Stimulated activated CD8-positive, alpha-beta memory T cell treated with anti-CD3 and anti-CD28 coated beads, Interleukin-7, amount 100 ng/mL, for 24 hours (primary cell): Measurements from ENCODE around the gene TANGO2.

ENCODE experiments used
- DNase-seq: peaks from one replicate; pipeline ENCODE4 v3.0.0-alpha.2; 2020; ENCODE audit warnings: low read depth

TANGO2 gene

DNA sequence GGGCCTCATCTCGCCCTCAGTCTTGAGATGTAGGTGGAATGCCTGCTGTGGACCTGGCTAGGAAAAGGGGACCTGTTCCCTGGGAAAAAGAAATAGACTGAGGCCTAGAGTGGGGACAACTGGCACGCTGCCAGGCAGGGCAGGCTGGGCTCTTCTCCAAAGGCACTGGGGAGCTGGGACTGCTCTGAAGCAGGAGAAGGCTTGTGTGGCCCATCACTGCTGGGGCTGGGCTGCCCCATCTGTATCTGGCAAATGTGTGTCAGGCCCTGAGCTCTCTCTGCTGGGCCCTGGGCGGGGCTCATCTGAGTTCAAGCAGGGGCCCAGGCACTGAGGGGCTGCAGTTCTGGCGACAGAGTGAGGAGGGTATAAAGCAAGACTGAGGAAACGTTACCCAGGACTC, 37.2 kb upstream of the TANGO2 start:
- no peak for DNase-seq

DNA sequence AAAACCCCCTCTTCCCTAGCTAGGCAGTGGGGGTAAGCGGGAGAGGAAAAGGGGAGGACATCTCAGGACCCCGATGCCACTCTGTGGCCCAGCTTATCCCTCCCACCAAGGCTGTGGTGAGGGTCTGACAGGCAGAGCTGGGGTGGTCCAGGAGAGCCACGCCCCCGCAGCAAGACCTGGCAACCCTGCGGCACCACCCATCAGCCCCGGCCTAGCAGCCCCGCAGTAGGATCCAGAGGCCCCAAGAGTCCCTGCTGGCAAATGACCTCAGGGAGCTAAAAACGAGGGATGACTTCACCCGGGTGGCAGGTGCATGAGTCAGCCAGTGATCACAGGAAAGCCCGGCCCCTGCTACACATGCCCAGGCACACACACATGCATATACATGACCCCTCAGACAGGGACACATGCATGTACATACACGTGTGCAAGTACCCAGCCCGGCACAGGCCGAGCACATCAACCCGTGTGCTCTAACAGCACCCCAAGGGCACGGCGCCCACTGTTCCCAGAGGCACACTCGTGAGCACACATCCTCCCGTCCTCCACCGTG, 36.6 kb upstream of the TANGO2 start:
- DNase-seq, result no peak

DNA sequence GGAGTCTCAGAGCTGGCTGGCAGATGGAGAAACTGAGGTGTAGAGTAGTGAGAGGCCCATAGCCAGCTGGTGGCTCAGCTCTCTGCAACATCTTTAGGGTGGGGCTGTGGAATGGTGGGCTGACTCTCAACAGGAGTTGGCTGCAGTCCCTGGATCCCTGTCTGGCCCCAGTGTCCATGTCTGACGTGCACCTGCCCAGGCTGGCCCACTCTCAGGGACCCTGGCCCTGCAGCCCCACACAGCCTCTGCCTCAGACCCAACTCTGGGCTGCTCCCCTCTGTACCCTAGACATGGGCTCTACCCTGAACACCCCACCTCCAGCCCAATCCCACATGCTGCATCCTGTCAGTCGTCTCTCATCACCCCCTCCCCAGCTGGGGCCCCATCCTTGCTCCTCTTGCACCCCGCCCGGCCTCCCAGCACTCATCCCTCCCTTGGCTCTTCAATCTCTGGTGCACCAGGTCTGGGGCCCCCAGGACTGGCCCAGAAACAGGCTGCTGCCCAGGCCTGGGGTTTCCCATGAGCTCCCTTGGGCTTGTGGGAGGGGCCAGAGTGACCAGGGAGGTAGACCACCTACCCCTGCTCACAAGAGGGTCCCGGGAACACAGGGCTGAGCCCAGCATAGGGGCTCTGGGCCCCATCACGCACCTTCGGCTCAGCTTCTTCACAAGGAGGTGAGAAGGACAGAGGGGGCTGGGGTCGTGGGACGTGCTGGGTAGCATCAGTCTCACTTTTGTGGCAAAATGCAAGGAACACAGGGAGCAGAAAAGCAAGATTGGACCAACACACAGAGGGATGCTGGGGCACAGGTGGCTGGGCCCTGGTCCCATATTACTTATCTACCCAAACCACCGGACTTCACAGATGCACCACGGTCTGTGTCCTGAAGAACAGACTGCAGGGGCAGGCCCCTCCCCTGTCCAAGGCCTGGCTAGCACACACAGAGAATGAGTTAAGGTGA, 35.8 kb upstream of the TANGO2 start:
- no peak for DNase-seq

DNA sequence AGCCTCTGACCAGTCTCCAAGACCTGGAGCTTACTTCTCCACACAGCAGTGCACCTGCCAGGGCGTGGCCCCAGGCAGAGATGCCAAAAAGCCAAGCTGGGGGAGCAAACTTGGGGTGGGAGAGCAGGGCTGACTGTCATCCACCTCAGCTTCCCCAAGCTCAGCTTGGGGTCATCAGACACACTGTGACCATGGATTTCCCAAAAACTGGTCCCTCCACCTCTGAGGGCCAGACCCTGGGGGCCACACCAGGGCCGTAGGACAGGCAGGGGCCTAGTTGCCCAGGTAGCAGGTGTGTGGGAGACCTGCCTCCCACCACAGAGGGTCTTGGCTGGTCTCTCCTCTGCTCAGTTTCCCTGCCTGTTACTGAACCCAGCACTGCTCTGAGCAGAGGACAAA, 34.9 kb upstream of the TANGO2 start:
- no peak for DNase-seq

DNA sequence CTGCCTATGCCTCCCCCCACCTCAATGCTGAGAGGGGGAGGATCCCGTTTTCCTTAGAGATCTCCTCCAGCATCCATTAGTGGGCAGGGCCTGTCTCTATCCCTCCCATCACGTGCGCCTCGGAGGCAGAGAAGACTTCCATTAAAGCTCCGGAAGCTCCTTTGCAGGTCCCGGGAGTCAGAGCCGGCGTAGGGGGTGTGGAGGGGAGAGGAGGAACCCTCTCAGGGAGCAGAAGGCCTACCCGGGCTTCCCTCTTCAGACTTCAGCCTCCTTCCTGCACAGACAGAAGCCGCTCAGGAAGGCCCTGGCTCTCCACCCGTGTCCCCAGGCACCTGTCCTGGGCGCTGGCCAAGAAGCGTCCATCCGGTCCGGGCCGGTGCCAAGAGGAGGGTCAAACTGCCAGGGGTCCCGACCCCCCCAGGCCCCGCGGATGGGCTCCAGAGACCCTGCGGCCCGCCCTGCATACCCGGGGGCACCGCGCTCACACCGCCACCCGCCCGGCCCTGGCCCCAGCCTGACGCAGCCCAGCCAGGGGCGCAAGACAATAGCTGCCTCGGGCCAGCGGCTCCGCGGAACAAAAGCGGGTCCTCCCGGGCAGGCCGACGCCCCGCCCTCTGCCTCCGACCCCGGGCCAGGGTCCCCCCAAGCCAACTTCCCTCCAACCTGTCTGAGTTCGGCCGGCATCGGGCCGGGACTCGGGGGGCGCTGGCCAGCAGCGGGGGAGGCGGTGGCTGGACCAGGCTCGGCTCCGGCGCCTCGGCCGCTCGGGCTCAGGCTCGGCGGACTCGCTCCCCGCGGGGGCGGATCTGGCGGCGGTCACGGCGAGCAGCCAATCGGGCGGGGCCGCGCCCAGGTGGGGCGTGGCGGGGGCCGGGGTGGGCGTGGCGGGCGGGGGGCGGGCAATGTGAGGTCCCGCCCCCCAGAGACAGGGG, 34.2 kb upstream of the TANGO2 start:
- DNase-seq, result peak; percentile 23

DNA sequence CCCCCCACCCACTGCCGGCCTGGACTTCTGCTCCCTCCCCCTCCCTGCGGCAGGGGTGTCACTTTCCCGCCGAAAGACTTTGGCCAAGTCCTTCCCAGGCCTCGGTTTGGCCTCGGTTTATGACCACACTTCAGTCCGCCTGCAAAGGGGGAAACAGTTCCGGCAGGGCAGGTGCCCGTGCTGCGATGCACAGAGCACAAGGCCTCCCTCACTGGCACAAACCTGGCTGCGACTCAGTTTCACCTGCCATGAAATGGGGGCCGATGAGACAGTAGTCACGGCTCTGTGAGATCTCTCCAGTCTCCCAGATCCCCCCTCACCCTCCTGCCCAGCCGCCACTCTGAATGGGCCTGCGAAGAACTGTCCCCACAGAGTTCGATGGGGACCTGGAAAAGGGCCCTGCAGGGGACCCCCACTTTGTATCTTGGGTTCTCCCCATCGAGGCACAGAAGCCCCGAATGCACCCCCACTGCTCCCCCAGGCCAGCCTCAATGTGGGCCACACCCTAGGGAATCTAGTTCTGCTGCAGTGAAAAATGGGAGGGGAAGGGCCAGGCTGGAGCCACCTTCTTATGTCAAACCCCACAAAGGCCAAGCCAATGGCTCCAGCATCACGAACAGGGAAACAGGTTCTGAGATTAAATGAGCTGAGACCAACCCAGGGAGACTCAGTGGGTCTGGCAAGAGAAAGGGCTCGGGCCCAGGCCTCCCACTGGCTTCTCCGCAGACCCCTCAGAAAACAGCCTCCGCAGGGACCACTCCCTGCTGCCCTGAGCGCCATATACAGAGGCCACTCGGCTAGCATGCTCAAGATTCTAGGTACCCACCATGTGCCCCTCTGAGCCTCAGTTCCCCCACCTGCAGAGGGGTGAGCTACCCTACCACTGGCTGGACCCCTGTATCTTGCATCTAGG, 33.3 kb upstream of the TANGO2 start:
- DNase-seq, result no peak

DNA sequence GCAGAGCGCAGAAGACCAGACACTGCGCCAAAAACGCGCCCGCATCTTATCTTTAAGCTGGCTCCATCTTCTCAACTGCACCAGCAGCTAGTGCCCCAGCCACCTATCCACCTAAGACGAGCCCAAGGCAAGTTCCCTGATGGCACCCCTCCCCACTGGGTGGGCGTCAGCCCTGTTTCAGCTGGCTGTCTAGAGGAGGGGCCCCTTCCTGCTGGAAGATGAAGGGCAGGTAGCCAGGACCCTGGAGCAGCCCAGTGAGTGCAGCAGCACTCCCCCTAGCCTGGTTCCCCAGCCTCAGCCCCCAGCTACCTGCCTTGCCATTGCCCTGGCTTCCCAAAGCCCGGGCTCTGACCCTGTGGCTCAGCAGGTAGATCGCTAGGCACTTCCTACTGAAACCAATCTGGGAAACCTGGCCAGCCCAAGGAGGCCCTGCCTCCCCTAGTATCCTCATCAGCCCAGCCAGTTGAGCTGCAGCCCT, 32.5 kb upstream of the TANGO2 start:
- DNase-seq, result no peak

DNA sequence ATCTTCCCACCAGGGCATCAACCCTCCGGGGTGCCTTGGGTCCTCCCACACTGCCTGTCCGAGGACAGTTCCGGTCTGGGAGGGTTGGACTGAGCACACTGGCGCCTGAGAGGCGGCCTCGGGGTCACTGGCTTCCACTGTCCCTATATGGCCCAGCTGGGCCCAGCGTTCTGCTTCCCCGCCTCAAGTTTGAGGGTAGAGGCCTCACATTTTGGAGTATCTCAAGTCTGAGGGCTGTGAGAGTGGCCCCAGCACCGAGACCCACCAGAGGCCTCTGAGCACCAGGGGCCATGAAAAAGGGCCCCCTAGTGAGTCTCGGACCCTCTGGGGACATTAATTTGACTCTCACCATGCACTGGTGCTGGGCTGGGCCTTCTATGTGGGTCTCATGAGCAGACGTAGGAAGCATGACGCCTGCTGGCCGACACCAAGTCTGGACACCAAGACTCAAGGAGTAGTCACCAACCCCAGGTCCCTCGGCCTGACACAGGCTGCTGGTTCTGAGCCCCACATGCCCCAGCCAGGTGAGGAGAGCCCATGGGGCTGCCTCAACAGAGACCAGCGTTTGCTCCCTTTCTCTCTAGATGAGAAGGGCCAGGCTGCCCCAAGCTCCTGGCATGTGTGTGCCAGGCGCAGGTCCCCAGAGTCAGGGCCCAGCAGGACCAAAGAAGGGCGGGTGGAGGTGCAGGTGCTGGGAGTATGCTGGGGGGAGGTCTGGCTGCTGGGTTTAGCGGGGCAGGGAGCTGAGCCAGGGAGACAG, 31.8 kb upstream of the TANGO2 start:
- DNase-seq, result no peak

DNA sequence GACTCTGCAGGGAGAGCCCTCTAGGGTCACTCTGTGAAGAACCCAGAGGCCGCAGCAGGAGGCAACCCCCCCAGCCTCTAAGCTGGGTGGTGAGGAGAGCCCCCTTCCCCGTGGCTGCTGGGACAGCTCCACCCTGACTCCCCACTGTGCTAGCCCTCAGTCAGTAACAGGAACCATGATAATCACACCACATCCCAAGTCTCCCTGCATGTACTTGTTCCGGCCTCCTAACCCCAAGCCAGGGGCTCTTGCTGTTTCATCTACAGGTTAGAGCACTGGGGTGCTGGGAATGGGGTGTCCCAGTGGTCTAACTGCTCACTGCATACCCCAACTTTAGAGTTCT, 31.2 kb upstream of the TANGO2 start:
- no peak for DNase-seq

DNA sequence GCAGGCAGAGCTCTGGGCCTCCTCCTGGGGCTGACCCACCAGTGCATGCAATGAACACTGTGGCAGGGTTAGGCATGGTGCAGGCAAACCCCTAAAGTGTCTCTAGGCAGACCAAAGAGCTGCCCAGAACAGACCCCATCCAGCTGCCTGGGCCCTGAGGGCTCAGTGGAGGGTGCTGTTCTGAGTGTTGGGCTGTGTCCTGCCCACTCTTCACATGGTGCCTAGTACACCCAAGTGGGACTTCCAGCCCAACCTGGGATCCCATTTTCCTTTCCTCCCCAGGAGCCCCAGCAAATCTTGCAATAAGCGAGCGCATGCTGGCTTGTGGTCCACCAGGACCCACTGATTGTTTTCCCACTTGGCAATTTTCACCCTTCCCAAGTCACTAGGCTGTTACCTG, 30.7 kb upstream of the TANGO2 start:
- DNase-seq, result no peak

DNA sequence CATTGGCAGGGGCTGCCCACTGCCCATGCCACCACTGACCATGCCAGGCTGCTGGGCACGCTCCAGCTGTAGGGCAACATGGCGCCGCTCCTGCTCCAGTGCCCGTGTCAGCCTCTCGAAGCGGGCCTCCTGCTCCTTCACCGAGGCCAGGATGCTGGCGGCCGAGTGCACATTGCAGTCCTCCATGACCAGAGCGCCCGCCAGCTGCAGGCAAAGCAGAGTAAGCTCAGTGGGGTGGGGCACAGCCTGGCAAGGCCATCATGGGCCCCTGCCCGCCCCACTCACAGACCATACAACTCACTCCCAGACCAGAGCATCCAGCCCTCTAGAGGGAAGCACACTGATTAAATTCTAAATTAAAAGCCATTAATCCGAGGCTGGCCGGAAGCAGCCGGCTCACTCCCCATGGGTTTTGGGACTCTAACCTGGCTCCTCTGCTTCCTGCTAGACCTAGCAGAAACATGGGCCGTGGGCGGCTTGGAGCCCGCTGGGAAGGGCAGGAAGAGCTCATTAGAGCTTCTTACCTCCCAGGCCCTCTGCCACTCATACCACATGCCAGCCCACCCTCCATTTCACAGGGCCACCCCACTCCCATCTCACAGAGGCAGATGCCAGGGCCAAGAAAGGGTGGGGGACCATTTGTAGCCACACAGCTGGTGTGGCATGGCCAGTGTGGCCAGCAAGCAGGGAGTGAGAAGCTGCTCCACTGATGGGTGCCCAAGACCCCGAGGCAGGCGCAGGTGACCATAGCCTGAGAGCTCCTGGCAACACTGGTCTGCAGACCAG, 30.1 kb upstream of the TANGO2 start:
- DNase-seq, result no peak

DNA sequence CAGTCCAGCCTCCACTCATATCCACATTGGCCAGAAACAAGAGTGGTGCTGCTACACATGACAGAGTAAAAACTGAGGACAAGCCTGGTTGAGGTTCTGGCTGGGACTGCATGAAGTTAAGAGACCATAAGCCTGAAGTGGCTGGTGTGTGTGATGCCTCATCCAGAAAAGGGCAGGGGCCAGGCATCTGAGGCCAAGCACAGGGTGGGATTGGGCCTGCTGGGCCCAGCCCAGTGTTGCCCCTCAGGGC, 29.6 kb upstream of the TANGO2 start:
- no peak for DNase-seq

DNA sequence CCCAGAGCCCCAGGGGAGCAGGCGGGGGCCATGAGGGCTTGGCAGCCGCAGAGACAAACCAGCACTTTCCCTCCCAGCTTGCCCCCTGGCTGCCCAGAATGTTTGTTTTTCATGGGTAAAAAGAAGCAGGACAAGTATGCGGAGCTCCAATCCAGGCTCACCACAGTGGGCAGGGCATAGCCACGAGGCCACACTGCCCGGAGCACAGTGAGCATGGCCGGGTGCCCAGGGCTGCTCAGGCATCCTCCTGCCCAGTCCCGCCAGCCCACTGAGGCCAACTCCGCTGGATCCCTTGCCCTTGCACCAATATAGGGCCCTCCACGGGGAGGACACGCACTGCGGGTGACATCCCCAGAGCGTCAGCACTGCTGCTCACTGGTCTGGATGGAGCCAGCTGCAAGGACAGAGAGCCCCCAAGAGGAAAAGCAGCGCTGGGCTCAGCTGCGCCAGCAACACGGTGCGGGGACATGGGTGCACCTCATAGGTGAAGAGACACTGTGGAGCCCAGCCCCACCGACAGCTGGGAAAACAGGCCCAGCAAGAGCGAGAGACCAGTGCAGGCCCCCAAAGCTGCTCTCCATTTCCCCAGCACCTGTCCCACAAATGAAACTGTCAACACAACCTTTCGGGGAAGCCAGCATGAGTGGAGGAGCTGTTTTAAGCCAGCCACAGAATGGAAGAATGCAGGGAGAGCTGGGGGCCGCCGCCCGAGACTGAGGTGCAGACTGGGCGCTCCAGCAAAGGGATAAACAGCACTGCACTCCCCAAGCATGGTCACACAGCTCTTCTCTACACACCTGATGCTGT, 29.1 kb upstream of the TANGO2 start:
- DNase-seq, result no peak

DNA sequence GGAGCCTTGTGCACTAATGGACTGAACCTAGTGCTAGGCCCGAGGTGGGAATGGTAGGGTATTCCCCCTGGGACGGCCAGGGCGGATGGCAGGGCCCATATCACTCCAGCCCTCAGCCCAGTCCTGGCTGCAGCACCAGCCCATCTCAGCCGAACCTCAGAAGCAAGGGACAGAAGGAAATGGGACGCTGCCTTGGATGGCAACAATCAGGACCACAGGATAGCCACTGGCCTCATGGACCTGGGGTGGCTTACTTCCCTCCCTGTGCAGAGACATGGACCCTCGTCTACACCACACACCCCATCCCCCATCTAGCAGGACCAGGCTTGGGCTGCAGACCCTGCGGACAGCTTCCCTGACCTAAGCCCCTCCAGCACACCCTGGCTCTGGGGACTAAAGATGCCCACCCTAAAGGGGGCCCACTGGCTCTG, 28.4 kb upstream of the TANGO2 start:
- no peak for DNase-seq

DNA sequence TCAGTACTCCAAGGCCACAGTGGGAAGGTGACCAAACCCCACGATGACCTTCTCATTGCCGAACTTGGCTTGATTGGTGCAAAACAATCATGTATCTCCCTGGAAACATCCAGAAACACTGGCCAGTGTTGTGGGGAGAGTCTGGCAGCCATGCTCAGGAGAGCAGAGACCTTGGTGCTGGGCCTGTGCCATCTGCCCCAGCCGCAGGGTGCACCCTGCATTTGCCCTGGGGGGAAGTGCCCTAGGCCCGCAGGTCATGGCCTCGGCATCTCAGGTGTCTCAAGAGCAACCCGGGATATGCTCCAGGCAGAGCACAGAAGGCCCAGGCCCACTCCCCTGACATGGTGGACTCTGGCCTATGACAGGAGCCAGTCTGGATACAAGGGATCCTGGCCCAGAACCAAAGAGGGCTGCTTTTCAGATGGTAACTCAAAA, 28.0 kb upstream of the TANGO2 start:
- DNase-seq, result no peak

DNA sequence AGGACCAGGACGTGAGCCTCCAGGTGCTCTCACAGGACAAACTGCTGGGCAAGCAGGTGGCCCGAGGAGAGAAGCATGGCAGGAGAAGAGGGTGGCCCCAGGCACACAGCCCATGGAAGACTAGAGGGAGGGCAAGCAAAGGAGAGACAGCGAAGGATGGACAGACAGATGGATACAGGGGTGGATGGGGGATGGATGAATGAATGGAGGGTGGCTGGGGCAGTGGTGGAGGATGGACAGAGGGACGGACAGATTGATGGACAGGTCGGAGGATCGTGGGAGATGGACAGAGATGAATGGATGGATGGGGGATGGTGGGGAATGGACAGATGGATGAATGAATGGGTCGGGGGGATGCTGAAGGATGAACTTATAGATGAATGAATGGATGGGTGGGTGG, 27.0 kb upstream of the TANGO2 start:
- no peak for DNase-seq

DNA sequence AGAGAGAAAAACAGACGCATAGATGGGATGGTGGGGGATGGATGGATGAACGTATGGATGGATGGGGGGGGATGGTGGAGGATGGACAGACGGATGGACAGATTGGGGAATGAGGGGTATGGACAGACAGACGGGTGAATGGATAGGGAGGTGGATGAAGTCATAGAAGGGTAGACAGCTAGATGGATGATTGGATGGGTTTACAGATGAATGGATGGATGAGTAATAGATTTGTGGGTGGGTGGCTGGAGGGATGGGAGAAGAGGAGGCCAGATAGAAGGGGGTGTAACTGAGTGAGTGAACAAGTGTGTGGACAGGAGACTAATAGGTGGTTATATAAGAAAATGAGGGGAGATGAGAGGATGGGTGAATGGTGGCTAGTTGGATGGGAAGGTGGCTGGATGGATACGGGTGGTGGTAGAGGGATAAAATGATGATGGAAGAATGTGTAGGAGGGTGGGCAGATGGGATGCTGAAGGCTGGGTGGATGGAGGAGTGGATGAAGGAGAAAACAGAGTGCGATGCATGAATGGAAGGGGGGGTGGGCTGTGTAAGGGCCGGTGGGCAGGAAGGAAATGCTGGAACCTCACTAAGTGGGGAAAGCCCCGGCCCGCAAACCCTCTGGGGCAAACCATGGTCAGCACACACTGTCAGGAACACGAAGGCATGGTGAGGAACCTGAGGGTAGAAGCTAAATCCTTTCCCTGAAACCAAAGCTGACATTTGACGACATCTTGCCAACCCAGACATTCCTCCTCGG, 25.9 kb upstream of the TANGO2 start:
- DNase-seq, result no peak

DNA sequence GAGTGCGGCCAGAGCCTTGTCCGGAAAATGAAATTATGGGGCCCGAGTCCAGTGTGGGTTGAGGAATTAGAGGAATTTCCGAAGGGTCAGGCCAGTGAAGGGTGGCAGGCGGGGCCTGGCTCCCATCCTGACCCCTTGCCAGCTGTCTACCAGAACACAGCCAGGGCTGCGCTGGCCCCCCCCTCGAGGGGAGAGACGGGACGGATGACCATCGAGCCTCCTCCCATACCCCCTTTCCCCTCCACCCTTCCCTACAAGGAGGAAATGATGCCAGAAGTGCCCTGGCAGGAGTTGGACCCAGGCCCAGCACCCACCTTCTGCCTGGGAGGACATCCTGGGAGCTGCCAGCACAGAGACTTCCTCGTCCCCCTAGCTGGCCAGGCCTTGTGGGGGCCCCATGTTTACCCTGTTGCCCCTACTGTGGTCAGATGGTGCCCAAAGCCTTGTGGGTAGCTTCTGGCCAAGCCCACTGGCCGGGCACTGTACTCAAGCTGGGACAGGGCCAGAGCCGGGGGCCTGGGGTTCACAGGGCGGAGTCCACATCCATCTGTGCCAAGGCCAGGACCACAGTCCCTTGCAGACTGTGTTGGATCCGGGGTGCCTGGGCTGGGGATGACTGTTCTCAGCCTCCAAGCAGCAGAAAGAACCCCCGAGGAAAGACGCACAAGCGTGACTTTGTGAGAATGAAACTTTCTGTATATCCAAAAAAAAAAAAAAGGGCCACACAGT, 25.1 kb upstream of the TANGO2 start:
- DNase-seq, result no peak
